NCI-H345 treated with DMSO at 0.1 percent for 48 hours (cell line): ENCODE data around the gene SMARCB1.

Source experiments
- DNase-seq: peaks from one replicate; lab custom pipeline; 2025; ENCODE audit not compliant: unreplicated experiment; lab: John Stamatoyannopoulos, UW

The SMARCB1 gene

DNA sequence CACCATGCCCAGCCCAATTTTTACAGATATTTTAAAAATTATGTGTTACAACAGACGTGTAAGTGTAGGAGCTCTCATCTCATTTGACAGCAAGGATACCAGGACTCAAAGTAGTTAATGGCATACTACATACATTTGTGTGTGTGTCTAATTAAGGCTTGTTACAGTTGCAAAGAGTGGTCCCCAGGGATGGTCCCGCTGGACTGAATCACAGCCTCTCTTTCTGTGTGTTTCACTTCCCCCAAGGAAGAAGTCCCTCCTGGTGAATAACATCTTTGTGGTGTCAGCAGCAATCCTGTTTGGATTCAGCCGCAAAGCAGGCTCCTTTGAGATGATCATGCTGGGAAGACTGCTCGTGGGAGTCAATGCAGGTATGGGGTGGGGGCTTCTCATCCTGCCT lies 88.1 kb downstream of the SMARCB1 start:
- no peak for DNase-seq

DNA sequence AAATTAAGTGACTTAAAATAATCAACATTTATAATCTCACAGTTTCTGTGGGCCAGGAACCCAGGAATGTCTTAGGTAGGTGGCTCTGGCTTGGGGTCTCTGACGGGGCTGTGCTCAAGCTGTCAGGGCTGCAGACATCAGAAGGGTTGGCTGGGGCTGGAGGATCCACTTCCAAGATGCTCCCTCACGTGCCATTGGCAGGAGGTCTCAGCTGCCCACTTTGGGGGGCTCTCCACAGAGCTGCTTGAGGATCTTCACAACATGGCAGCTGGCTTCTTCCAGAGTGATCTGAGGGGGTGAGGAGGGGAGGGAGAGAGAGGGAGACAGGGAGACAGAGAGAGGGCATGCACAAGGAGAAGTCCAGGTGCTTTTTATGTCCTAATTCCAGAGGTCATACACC lies 89.0 kb downstream of the SMARCB1 start:
- DNase-seq: no peak

DNA sequence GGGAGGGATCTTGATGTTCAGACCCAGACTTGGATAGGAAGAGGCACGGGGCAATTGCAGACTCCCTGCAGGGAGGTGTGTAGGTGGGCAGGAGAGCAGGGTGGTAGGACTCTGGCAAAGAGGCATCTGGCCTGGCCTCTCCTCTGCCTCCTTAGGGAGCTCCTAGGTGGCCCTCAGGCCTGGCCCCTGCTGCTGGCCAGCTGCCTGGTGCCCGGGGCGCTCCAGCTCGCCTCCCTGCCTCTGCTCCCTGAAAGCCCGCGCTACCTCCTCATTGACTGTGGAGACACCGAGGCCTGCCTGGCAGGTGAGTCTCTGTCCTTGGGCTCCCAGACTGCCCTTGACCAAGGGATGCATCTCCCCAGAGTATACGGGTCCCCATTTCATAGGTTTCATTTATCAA lies 90.8 kb downstream of the SMARCB1 start:
- no peak for DNase-seq

DNA sequence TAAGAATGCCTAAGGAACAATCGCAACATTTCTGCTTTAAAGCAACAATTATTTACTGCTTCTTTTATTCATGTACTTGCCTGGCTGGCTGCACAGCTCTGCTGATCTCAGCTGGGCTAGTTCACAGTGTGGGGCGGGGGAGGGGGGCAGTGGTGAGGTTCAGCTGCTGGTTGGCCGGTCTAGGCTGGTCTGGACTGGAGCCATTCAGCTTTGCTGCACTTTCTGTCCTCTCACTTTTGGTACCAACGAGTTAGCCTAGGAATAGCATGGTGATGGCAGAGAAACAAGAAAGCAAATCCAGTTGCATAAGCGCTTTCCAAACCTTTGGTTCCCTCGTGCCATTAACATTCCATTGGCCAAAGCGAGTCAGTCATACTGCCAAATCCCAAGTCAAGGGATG lies 91.5 kb downstream of the SMARCB1 start:
- DNase-seq: no peak

DNA sequence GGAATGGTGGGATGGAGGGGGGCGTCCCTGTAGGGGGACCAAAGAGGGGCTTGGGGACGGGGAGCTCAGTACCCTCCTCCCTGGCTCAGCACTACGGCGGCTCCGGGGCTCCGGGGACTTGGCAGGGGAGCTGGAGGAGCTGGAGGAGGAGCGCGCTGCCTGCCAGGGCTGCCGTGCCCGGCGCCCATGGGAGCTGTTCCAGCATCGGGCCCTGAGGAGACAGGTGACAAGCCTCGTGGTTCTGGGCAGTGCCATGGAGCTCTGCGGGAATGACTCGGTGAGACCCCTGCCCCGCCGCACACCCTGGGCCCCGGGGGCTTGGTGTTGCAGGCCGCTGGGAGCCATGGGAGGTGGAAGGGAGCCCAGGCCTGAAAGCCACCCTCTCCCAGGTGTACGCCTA lies 95.6 kb downstream of the SMARCB1 start:
- no peak for DNase-seq

DNA sequence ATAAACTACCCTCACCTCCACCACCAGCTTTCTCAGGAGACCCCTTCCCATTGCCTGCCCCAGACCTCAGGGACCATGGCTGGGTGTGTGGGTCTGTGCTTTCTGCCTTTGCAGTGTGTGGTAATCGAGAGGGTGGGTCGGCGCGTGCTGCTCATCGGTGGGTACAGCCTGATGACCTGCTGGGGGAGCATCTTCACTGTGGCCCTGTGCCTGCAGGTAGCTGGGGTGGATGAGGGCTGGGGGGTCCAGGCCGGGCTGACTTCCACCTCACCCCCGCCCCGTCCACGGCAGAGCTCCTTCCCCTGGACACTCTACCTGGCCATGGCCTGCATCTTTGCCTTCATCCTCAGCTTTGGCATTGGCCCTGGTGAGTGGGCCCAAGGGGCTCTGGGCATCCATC lies 96.9 kb downstream of the SMARCB1 start:
- no peak for DNase-seq

DNA sequence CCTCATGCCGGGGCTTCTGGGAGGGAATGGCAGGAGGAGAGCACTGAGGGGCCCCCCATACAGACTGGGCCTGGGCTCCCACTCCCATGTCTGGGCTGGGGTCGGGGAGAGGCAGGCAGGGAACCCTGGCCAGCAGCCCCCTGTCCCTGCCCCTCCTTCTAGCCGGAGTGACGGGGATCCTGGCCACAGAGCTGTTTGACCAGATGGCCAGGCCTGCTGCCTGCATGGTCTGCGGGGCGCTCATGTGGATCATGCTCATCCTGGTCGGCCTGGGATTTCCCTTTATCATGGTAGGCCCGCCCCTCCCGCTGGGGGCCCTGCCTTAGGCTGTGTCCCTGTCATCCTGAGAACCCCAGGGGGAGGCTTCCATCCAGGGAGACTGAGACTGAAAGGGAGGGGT lies 97.4 kb downstream of the SMARCB1 start:
- no peak for DNase-seq
